Measurements from ENCODE around the gene XIAP.

The XIAP gene

DNA sequence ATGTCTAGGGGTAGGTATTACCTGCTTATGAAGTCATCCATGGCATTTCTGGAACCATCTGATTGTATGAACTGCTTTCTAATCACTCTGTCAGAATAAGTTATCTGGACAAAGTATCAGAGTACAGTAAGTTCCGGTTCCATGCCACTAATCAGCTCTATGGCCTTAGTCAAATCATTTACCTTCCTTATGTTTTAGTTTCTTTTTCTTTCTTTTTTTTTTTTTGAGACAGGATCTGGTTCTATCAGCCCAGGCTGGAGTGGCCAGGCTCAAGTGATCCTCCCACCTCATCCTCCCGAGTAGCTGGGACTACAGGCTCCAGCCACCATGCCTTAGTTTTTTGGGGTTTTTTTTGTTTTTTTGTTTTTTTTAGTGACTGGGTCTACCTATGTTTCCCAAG is 11.5 kb downstream of the XIAP start:
- Histone ChIP-seq H3K14ac (ENCODE audit: low read length) (no peak overlapping the region), H2AFZ (ENCODE audit: insufficient read depth, low read length, poor library complexity) (no peak overlapping the region), H3K4me2 (ENCODE audit: low read length) (no peak overlapping the region), H2BK5ac (ENCODE audit: low read depth, low read length, poor library complexity) (no peak overlapping the region), H3K9me3 (ENCODE audit: insufficient read depth, low read depth, low read length) (no peaks in the 10 kb centered on the region), H2BK120ac (ENCODE audit: insufficient read depth, low read length, poor library complexity) (no peak overlapping the region), H2BK12ac (ENCODE audit: low read length) (no peak overlapping the region), H3K18ac (ENCODE audit: low read length) (no peak overlapping the region), H3K4me1 (ENCODE audit: control insufficient read depth in 1 of 2, insufficient read depth in 2 of 2, low read length in 2 of 2) (no peaks in the 10 kb centered on the region), H3K27ac (ENCODE audit: low read depth, low read length) (no peak overlapping the region), H3K36me3 (ENCODE audit: control insufficient read depth in 1 of 2, insufficient read depth in 2 of 2, low read length in 2 of 2) (peaks cover 3 to 7% of the 10 kb centered on the region in 2 experiments), H3K4ac (ENCODE audit: low read depth, low read length) (no peak overlapping the region), H2AK5ac (ENCODE audit: low read length) (no peak overlapping the region), H3K27me3 (ENCODE audit: insufficient read depth, low read length) (no peaks in the 10 kb centered on the region), H3K79me1 (ENCODE audit: low read length) (no peaks in the 10 kb centered on the region), H3K23ac (ENCODE audit: low read length) (no peak overlapping the region), H4K91ac (ENCODE audit: low read depth, low read length) (no peak overlapping the region), H3K79me2 (ENCODE audit: control insufficient read depth, insufficient read depth, low read length, poor library complexity) (no peaks in the 10 kb centered on the region), H4K12ac (ENCODE audit: low read depth, low read length) (no peak overlapping the region), H3K4me3 (ENCODE audit: low read depth, low read length) (no peak overlapping the region), H4K8ac (ENCODE audit: low read depth, low read length) (no peak overlapping the region), H3K9ac (ENCODE audit: low read length) (no peak overlapping the region)
- DNase-seq = no peak
- WGBS (ENCODE audit: extremely low coverage, insufficient coverage, insufficient read length) = no CpG with 5 or more reads among the region's 2 CpGs

GRCh38 chrX:123873956-123874355 is 14.1 kb downstream of the XIAP start:
- Histone ChIP-seq H3K4me3 (ENCODE audit: low read depth, low read length) (no peak overlapping the region), H4K91ac (ENCODE audit: low read depth, low read length) (no peak overlapping the region), H3K14ac (ENCODE audit: low read length) (no peak overlapping the region), H3K9me3 (ENCODE audit: insufficient read depth, low read depth, low read length) (no peaks in the 10 kb centered on the region), H2AK5ac (ENCODE audit: low read length) (no peak overlapping the region), H2BK5ac (ENCODE audit: low read depth, low read length, poor library complexity) (no peak overlapping the region), H3K79me2 (ENCODE audit: control insufficient read depth, insufficient read depth, low read length, poor library complexity) (no peaks in the 10 kb centered on the region), H2BK12ac (ENCODE audit: low read length) (no peak overlapping the region), H3K36me3 (ENCODE audit: control insufficient read depth in 1 of 2, insufficient read depth in 2 of 2, low read length in 2 of 2) (peaks cover 3 to 7% of the 10 kb centered on the region in 2 experiments), H2BK120ac (ENCODE audit: insufficient read depth, low read length, poor library complexity) (no peak overlapping the region), H3K27me3 (ENCODE audit: insufficient read depth, low read length) (no peaks in the 10 kb centered on the region), H3K4me1 (ENCODE audit: control insufficient read depth in 1 of 2, insufficient read depth in 2 of 2, low read length in 2 of 2) (no peaks in the 10 kb centered on the region), H3K4ac (ENCODE audit: low read depth, low read length) (no peak overlapping the region), H3K23ac (ENCODE audit: low read length) (no peak overlapping the region), H3K79me1 (ENCODE audit: low read length) (no peaks in the 10 kb centered on the region), H3K4me2 (ENCODE audit: low read length) (no peak overlapping the region), H4K8ac (ENCODE audit: low read depth, low read length) (no peak overlapping the region), H4K12ac (ENCODE audit: low read depth, low read length) (no peak overlapping the region), H3K9ac (ENCODE audit: low read length) (no peak overlapping the region), H3K27ac (ENCODE audit: low read depth, low read length) (no peak overlapping the region), H2AFZ (ENCODE audit: insufficient read depth, low read length, poor library complexity) (no peak overlapping the region), H3K18ac (ENCODE audit: low read length) (no peak overlapping the region)
- WGBS (ENCODE audit: extremely low coverage, insufficient coverage, insufficient read length) = no CpG with 5 or more reads among the region's 1 CpG
- no peak for DNase-seq

- H3K23ac ChIP-seq (ENCODE audit: low read length) = no peak overlapping the region
- H2BK5ac ChIP-seq (ENCODE audit: low read depth, low read length, poor library complexity) = no peak overlapping the region
- H2BK120ac ChIP-seq (ENCODE audit: insufficient read depth, low read length, poor library complexity) = no peak overlapping the region
- H3K14ac ChIP-seq (ENCODE audit: low read length) = no peak overlapping the region
- H2AFZ ChIP-seq (ENCODE audit: insufficient read depth, low read length, poor library complexity) = no peak overlapping the region
- H3K36me3 ChIP-seq (ENCODE audit: control insufficient read depth in 1 of 2, insufficient read depth in 2 of 2, low read length in 2 of 2) = peaks cover 0 to 3% of the 10 kb centered on the region in 2 experiments
- H4K8ac ChIP-seq (ENCODE audit: low read depth, low read length) = no peak overlapping the region
- no peak overlapping the region for H3K9ac ChIP-seq (ENCODE audit: low read length)
- no peak overlapping the region for H3K18ac ChIP-seq (ENCODE audit: low read length)
- H3K9me3 ChIP-seq (ENCODE audit: insufficient read depth, low read depth, low read length) = no peaks in the 10 kb centered on the region
- no peaks in the 10 kb centered on the region for H3K27me3 ChIP-seq (ENCODE audit: insufficient read depth, low read length)
- H3K79me2 ChIP-seq (ENCODE audit: control insufficient read depth, insufficient read depth, low read length, poor library complexity) = no peaks in the 10 kb centered on the region
- no peak overlapping the region for H4K12ac ChIP-seq (ENCODE audit: low read depth, low read length)
- no peak overlapping the region for H3K27ac ChIP-seq (ENCODE audit: low read depth, low read length)
- no peak overlapping the region for H2BK12ac ChIP-seq (ENCODE audit: low read length)
- H3K4ac ChIP-seq (ENCODE audit: low read depth, low read length) = no peak overlapping the region
- H2AK5ac ChIP-seq (ENCODE audit: low read length) = no peak overlapping the region
- WGBS (ENCODE audit: extremely low coverage, insufficient coverage, insufficient read length) = no CpG with 5 or more reads among the region's 2 CpGs
- H3K79me1 ChIP-seq (ENCODE audit: low read length) = no peaks in the 10 kb centered on the region
- H3K4me2 ChIP-seq (ENCODE audit: low read length) = no peak overlapping the region
- H4K91ac ChIP-seq (ENCODE audit: low read depth, low read length) = no peak overlapping the region
- no peak overlapping the region for H3K4me3 ChIP-seq (ENCODE audit: low read depth, low read length)
- DNase-seq = no peak
- no peaks in the 10 kb centered on the region for H3K4me1 ChIP-seq (ENCODE audit: control insufficient read depth in 1 of 2, insufficient read depth in 2 of 2, low read length in 2 of 2)
These were observed 16.3 kb downstream of the XIAP start for GRCh38 chrX:123876177-123876576.

DNA sequence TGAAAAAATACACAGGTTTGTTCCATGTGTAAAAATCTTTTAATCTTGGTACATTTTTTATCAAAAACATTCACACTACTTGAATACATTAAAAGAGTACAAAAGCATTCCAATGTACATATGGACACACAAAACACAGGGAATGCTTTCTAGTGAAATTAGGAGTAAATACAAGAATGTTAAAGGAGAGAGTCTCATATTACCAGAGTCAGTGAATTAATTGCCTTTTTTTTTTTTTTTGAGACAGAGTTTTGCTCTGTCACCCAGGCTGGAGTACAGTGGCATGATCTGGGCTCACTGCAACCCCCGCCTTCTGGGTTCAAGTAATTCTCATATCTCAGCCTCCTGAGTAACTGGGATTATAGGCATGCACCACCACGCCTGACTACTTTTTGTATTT is 17.0 kb downstream of the XIAP start:
- Histone ChIP-seq H4K8ac (ENCODE audit: low read depth, low read length) (no peak overlapping the region), H3K27ac (ENCODE audit: low read depth, low read length) (no peak overlapping the region), H3K27me3 (ENCODE audit: insufficient read depth, low read length) (no peaks in the 10 kb centered on the region), H3K79me1 (ENCODE audit: low read length) (no peaks in the 10 kb centered on the region), H3K23ac (ENCODE audit: low read length) (no peak overlapping the region), H3K4me2 (ENCODE audit: low read length) (no peak overlapping the region), H3K4me3 (ENCODE audit: low read depth, low read length) (no peak overlapping the region), H2AK5ac (ENCODE audit: low read length) (no peak overlapping the region), H3K9me3 (ENCODE audit: insufficient read depth, low read depth, low read length) (no peaks in the 10 kb centered on the region), H3K18ac (ENCODE audit: low read length) (no peak overlapping the region), H2BK120ac (ENCODE audit: insufficient read depth, low read length, poor library complexity) (no peak overlapping the region), H3K4me1 (ENCODE audit: control insufficient read depth in 1 of 2, insufficient read depth in 2 of 2, low read length in 2 of 2) (no peaks in the 10 kb centered on the region), H3K79me2 (ENCODE audit: control insufficient read depth, insufficient read depth, low read length, poor library complexity) (no peaks in the 10 kb centered on the region), H3K14ac (ENCODE audit: low read length) (no peak overlapping the region), H3K36me3 (ENCODE audit: control insufficient read depth in 1 of 2, insufficient read depth in 2 of 2, low read length in 2 of 2) (peaks cover 0 to 3% of the 10 kb centered on the region in 2 experiments), H4K12ac (ENCODE audit: low read depth, low read length) (no peak overlapping the region), H4K91ac (ENCODE audit: low read depth, low read length) (no peak overlapping the region), H3K9ac (ENCODE audit: low read length) (no peak overlapping the region), H2BK5ac (ENCODE audit: low read depth, low read length, poor library complexity) (no peak overlapping the region), H2BK12ac (ENCODE audit: low read length) (no peak overlapping the region), H3K4ac (ENCODE audit: low read depth, low read length) (no peak overlapping the region), H2AFZ (ENCODE audit: insufficient read depth, low read length, poor library complexity) (no peak overlapping the region)
- DNase-seq = no peak
- no CpG with 5 or more reads among the region's 2 CpGs for WGBS (ENCODE audit: extremely low coverage, insufficient coverage, insufficient read length)
